GM19351 (cell line): ENCODE data around the gene PDE4D.

Experiments used
- ATAC-seq: cut with Tn5 transposase; IDR thresholded peaks from one replicate; pipeline ENCODE4 v1.9.1; 2021; ENCODE audit warnings: mild to moderate bottlenecking, moderate library complexity; ENCODE audit not compliant: unreplicated experiment

PDE4D gene

GRCh38 chr5:59665086-59665831 is 228.3 kb downstream of the PDE4D start:
- ATAC-seq = no peak

- ATAC-seq = no peak
These were observed 231.4 kb downstream of the PDE4D start for GRCh38 chr5:59661954-59662615.

- ATAC-seq = no peak
These were observed 232.2 kb downstream of the PDE4D start for GRCh38 chr5:59661311-59661710.

- peak; percentile 63 for ATAC-seq
These were observed 232.8 kb downstream of the PDE4D start for GRCh38 chr5:59660737-59661136.

- ATAC-seq = no peak
These were observed 236.9 kb downstream of the PDE4D start for GRCh38 chr5:59656351-59657254.

- ATAC-seq = no peak
These were observed 237.7 kb downstream of the PDE4D start for GRCh38 chr5:59655693-59656309.

GRCh38 chr5:59654691-59655090 is 238.8 kb downstream of the PDE4D start:
- ATAC-seq = no peak

GRCh38 chr5:59652449-59652848 is 241.1 kb downstream of the PDE4D start:
- no peak for ATAC-seq

GRCh38 chr5:59648949-59649921 is 244.3 kb downstream of the PDE4D start:
- no peak for ATAC-seq

GRCh38 chr5:59648038-59648831 is 245.3 kb downstream of the PDE4D start:
- ATAC-seq = no peak

- ATAC-seq = no peak
These were observed 248.1 kb downstream of the PDE4D start for GRCh38 chr5:59645380-59645779.

GRCh38 chr5:59640411-59640810 is 253.1 kb downstream of the PDE4D start:
- ATAC-seq = no peak

- no peak for ATAC-seq
These were observed 255.5 kb downstream of the PDE4D start for GRCh38 chr5:59637884-59638580.

- ATAC-seq = no peak
These were observed 264.0 kb downstream of the PDE4D start for GRCh38 chr5:59629561-59629960.

GRCh38 chr5:59628062-59628828 is 265.3 kb downstream of the PDE4D start:
- no peak for ATAC-seq

- no peak for ATAC-seq
These were observed 268.6 kb downstream of the PDE4D start for GRCh38 chr5:59624898-59625297.

GRCh38 chr5:59622848-59623247 is 270.7 kb downstream of the PDE4D start:
- ATAC-seq = no peak

GRCh38 chr5:59621477-59621876 is 272.0 kb downstream of the PDE4D start:
- no peak for ATAC-seq
